Endothelial cell of umbilical vein (primary cell): Measurements from ENCODE around the gene MRPL34. TPM values are rescaled to one million over a fixed set of nuclear protein-coding genes. Genes with fewer than 3 reads are reported as not detected.

Source experiments
- BruUV-seq: library from RNA; stranded (reverse); fragments of 400-500 nt; replicated peaks from 2 replicates; lab custom pipeline; 2021; lab: Mats Ljungman, UMichigan
- CTCF ChIA-PET: fragments of 300-600, 350-600 bp; sonication (Branson Sonifier 250); formaldehyde crosslinking; loops from one replicate; lab custom pipeline; 2021; ENCODE audit warnings: antibody characterized with exemption, inconsistent platforms; lab: Charles Lee
- POLR2A ChIA-PET: fragments of 300-600, 350-600 bp; sonication (Branson Sonifier 250); formaldehyde crosslinking; loops from one replicate; lab custom pipeline; 2021; ENCODE audit warnings: antibody characterized with exemption, inconsistent platforms; lab: Charles Lee
- DNase-seq: peaks from one replicate; pipeline ENCODE4 v3.0.0-alpha.2; 2011; ENCODE audit warnings: low read depth, low spot score
- FAIRE-seq: peaks from 2 replicates; lab custom pipeline; 2011; peaks lifted over from hg19 to GRCh38; lab: Jason Lieb, UNC
- H2AFZ ChIP-seq: 2 replicates; pipeline ENCODE4 v1.6.0; 2012; ENCODE audit warnings: low read depth, low read length, control low read depth, inconsistent platforms
- H3K27ac ChIP-seq: 2 replicates; pipeline ENCODE4 v1.5.1; 2011; ENCODE audit warnings: low read depth, mild to moderate bottlenecking, control low read depth, low read length, moderate library complexity; ENCODE audit not compliant: insufficient read depth
- H3K27me3 ChIP-seq, 2 experiments: 2 replicates each; pipeline versions ENCODE4 v1.6.0 to v1.6.1; 2011; ENCODE audit warnings: low read length in 2 of 2, mixed read lengths in 1 of 2; ENCODE audit not compliant: control insufficient read depth in 2 of 2, insufficient read depth in 2 of 2
- H3K36me3 ChIP-seq, 2 experiments: 2 replicates in 1 of 2; 3 replicates in 1 of 2; pipeline ENCODE4 v1.5.1; 2011; ENCODE audit warnings: low read length in 2 of 2, mild to moderate bottlenecking in 1 of 2, moderate library complexity in 1 of 2; ENCODE audit not compliant: control insufficient read depth in 2 of 2, insufficient read depth in 2 of 2; ENCODE audit errors: extremely low read depth in 1 of 2
- H3K4me1 ChIP-seq: 3 replicates; pipeline ENCODE4 v1.5.1; 2011; ENCODE audit warnings: mild to moderate bottlenecking, low read length; ENCODE audit not compliant: control insufficient read depth, insufficient read depth; ENCODE audit errors: extremely low read depth
- H3K4me2 ChIP-seq: 2 replicates; pipeline ENCODE4 v1.6.1; 2011; ENCODE audit warnings: low read length, control low read depth, mixed read lengths; ENCODE audit not compliant: insufficient read depth
- H3K4me3 ChIP-seq, 3 experiments: fragments of 200-600 bp in 1 of 3; sonication (generic), shearing (Covaris generic) in 1 of 3; replicated peaks in 1 of 3; 2 replicates each; pipeline ENCODE4 v1.5.1; 2011 to 2016; ENCODE audit warnings: control low read depth in 3 of 3, low read length in 3 of 3, mild to moderate bottlenecking in 2 of 3, inconsistent platforms in 1 of 3, low read depth in 1 of 3, moderate library complexity in 1 of 3; ENCODE audit not compliant: insufficient read depth in 1 of 3
- H3K79me2 ChIP-seq: 2 replicates; pipeline ENCODE4 v1.6.0; 2012; ENCODE audit warnings: low read length, inconsistent platforms; ENCODE audit not compliant: control insufficient read depth, insufficient read depth
- H3K9ac ChIP-seq: replicated peaks from 2 replicates; pipeline ENCODE3; 2011; ENCODE audit warnings: low read length, control low read depth; ENCODE audit not compliant: insufficient read depth; ENCODE audit errors: extremely low read depth
- H3K9me1 ChIP-seq: replicated peaks from 3 replicates; pipeline ENCODE4 v1.6.0; 2011; ENCODE audit warnings: mild to moderate bottlenecking, low read length; ENCODE audit not compliant: control insufficient read depth, insufficient read depth; ENCODE audit errors: extremely low read depth
- H3K9me3 ChIP-seq: replicated peaks from 2 replicates; pipeline ENCODE4 v1.5.1; 2012; ENCODE audit warnings: low read length, inconsistent platforms; ENCODE audit not compliant: control insufficient read depth, insufficient read depth
- H4K20me1 ChIP-seq: replicated peaks from 2 replicates; pipeline ENCODE3; 2011; ENCODE audit warnings: mild to moderate bottlenecking, low read length; ENCODE audit not compliant: control insufficient read depth, insufficient read depth; ENCODE audit errors: extremely low read depth
- EZH2 ChIP-seq: IDR thresholded peaks from 2 replicates; pipeline ENCODE4 v1.6.1; 2012; ENCODE audit warnings: borderline replicate concordance, low read depth, mild to moderate bottlenecking, moderate library complexity, low read length, inconsistent platforms; ENCODE audit not compliant: severe bottlenecking
- FOS ChIP-seq: IDR thresholded peaks from 2 replicates; pipeline ENCODE4 v1.6.1; 2011; ENCODE audit warnings: mild to moderate bottlenecking, low read length, moderate library complexity, borderline replicate concordance; ENCODE audit not compliant: insufficient read depth
- GATA2 ChIP-seq: IDR thresholded peaks from 2 replicates; pipeline ENCODE4 v1.7.0; 2011; ENCODE audit warnings: low read depth, mild to moderate bottlenecking, moderate library complexity, mixed read lengths, low read length; ENCODE audit not compliant: insufficient read length, insufficient read depth
- JUN ChIP-seq: IDR thresholded peaks from 2 replicates; pipeline ENCODE4 v1.6.1; 2011; ENCODE audit warnings: borderline replicate concordance, low read depth; ENCODE audit not compliant: insufficient read length, insufficient read depth
- MYC ChIP-seq: IDR thresholded peaks from one replicate; pipeline ENCODE4 v1.6.1; 2011; ENCODE audit warnings: mild to moderate bottlenecking, low read depth, low read length
- POLR2A ChIP-seq: IDR thresholded peaks from 2 replicates; pipeline ENCODE4 v1.6.1; 2012; ENCODE audit warnings: low read depth, mild to moderate bottlenecking, control low read depth, low read length
- POLR2AphosphoS5 ChIP-seq: IDR thresholded peaks from 2 replicates; pipeline ENCODE4 v1.6.1; 2012; ENCODE audit warnings: low read depth, mild to moderate bottlenecking, control low read depth, low read length, moderate library complexity; ENCODE audit not compliant: insufficient read depth
- dilution Hi-C: fragments of 300-500 bp; cut with MboI; formaldehyde crosslinking; loops from one replicate; pipeline ENCODE4 v1.15.0; 2019; ENCODE audit warnings: low sequenced_read_pairs; ENCODE audit not compliant: extremely low pct_ligation_motif_present
- intact Hi-C: fragments of 100-400 bp; cut with micrococcal nuclease; formaldehyde crosslinking; loops from one replicate; pipeline ENCODE4 v1.10.0; 2022
- polyA plus RNA-seq, 4 experiments: library from polyadenylated mRNA; depleted of rRNA in 3 of 4; stranded (reverse) in 3 of 4; unstranded in 1 of 4; fragments of >200 nt; gene quantifications; 2 replicates each; pipeline versions ENCODE4 v1.2.1 to v1.2.3, GENCODE V29; 2011 to 2012; ENCODE audit warnings: missing spikeins in 1 of 4
- total RNA-seq: library from RNA; stranded (reverse); gene quantifications from 2 replicates; pipeline ENCODE4 v1.2.3, GENCODE V29; 2021
- TF ChIP-seq, protein P1 (sequence below): IDR thresholded peaks from 2 replicates; pipeline ENCODE4 v1.6.1; 2011; ENCODE audit not compliant: insufficient read depth, insufficient read length
- TF ChIP-seq, protein P2 (sequence below), 2 donors: IDR thresholded peaks; 1 replicate in 1 of 2; 2 replicates in 1 of 2; pipeline ENCODE4 v1.5.1; 2011; ENCODE audit warnings: low read length in 2 of 2, mild to moderate bottlenecking in 2 of 2, moderate library complexity in 2 of 2, control low read depth in 1 of 2, inconsistent platforms in 1 of 2, low read depth in 1 of 2; ENCODE audit not compliant: insufficient read depth in 1 of 2; ENCODE audit errors: extremely low read depth in 1 of 2

Gene MRPL34
- total and polyA plus RNA-seq, 2 donors (not counting 3 experiments of a cell fraction or from before 2014, with no cell fraction given), result 45.5 to 55.7 TPM

DNA sequence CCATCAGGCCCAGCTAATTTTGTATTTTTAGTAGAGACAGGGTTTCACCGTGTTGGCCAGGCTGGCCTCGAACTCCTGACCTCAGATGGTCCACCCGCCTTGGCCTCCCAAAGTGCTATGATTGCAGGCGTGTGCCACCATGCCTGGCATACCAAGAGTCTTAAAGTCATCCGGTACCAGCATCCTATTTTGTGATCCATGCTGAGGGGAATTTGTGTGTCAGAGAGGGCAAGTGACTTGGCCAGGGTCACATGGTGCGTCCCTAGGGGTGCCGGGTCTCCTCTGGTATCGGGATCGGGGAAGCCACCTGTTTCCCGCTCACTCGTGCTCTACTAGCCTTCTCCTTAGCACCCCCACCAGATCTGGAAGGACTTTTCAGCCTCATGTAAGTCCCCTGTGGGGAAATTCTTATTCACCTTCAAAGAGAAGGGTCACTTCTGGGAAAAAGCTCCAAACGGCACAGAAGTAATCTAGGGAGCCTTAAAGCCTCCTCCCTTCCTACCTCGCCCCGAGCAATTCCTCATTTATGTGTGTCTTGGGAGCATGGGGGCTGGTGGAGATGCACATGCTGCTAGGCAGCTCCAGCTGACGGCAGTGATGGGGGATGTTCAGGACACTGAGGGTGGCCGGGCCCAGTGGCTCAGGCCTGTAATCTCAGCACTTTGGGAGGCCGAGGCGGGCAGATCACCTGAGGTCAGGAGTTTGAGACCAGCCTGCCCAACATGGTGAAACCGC is 30.1 kb upstream of the MRPL34 start:
- POLR2A ChIA-PET, result no interaction called here
- CTCF ChIA-PET, result no interaction called here
- H3K79me2 ChIP-seq, result no peaks in the 10 kb centered on the region
- H3K9me1 ChIP-seq, result no peaks in the 10 kb centered on the region
- intact Hi-C loops (no loop called here), dilution Hi-C loops (no loop called here)
- peaks cover 10 to 33% of the 10 kb centered on the region in 2 experiments for H3K36me3 ChIP-seq
- H2AFZ ChIP-seq, result no peak overlapping the region
- FAIRE-seq (no peak), DNase-seq (no peak)
- BruUV-seq, result no TSS peak
- H3K4me2 ChIP-seq, result no peak overlapping the region
- no peak overlapping the region for H3K9ac ChIP-seq
- H4K20me1 ChIP-seq, result no peaks in the 10 kb centered on the region
- H3K9me3 ChIP-seq, result no peaks in the 10 kb centered on the region
- no peak overlapping the region for H3K4me3 ChIP-seq
- TF ChIP-seq POLR2AphosphoS5, result no peak
- TF ChIP-seq, protein P1, sequence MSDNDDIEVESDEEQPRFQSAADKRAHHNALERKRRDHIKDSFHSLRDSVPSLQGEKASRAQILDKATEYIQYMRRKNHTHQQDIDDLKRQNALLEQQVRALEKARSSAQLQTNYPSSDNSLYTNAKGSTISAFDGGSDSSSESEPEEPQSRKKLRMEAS, result no peak
- H3K4me1 ChIP-seq, result no peaks in the 10 kb centered on the region
- no peaks in the 10 kb centered on the region for H3K27me3 ChIP-seq
- H3K27ac ChIP-seq, result no peak overlapping the region

DNA sequence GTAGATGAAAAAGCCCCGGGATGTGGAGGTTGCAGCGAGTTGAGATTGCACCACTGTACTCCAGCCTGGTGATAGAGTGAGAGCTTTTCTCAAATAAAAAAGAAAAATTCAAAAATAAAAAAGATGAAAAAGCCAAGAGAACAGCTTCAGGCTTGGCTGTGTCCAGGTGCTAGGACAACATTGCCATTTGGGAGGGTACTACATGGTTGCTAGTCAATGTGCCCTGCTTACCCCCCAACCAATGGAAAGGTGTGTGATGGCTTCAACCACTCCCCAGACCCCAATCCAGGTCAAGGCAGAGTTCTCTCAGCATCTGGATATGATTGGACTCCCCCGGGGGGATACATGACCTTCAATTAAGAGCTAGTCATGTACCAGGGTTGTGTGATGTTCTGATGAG is 26.2 kb upstream of the MRPL34 start:
- Histone ChIP-seq H2AFZ (no peak overlapping the region), H3K27ac (no peak overlapping the region), H3K79me2 (no peaks in the 10 kb centered on the region), H4K20me1 (no peaks in the 10 kb centered on the region), H3K9ac (no peak overlapping the region), H3K27me3 (no peaks in the 10 kb centered on the region), H3K4me3 (no peak overlapping the region), H3K4me1 (peaks cover 10% of the 10 kb centered on the region), H3K9me1 (no peaks in the 10 kb centered on the region), H3K9me3 (no peaks in the 10 kb centered on the region), H3K36me3 (peaks cover 0 to 16% of the 10 kb centered on the region in 2 experiments), H3K4me2 (no peak overlapping the region)
- no peak for FAIRE-seq
- intact Hi-C loops (no loop called here), dilution Hi-C loops (no loop called here)
- no peak for DNase-seq
- CTCF ChIA-PET, result interaction anchor here (0.6 to 1.1 kb wide), 3 partner anchors 18 to 20 kb away, joined by 3 to 5 read pairs (median 3); no protein-coding TSS in a partner anchor
- POLR2A ChIA-PET, result no interaction called here
- TF ChIP-seq POLR2A, result no peak
- TF ChIP-seq EZH2, result no peak
- TF ChIP-seq POLR2AphosphoS5, result no peak
- TF ChIP-seq MYC, result no peak
- TF ChIP-seq GATA2, result no peak
- TF ChIP-seq, protein P2, sequence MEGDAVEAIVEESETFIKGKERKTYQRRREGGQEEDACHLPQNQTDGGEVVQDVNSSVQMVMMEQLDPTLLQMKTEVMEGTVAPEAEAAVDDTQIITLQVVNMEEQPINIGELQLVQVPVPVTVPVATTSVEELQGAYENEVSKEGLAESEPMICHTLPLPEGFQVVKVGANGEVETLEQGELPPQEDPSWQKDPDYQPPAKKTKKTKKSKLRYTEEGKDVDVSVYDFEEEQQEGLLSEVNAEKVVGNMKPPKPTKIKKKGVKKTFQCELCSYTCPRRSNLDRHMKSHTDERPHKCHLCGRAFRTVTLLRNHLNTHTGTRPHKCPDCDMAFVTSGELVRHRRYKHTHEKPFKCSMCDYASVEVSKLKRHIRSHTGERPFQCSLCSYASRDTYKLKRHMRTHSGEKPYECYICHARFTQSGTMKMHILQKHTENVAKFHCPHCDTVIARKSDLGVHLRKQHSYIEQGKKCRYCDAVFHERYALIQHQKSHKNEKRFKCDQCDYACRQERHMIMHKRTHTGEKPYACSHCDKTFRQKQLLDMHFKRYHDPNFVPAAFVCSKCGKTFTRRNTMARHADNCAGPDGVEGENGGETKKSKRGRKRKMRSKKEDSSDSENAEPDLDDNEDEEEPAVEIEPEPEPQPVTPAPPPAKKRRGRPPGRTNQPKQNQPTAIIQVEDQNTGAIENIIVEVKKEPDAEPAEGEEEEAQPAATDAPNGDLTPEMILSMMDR (IDR thresholded peaks at IDR 0.05; ENCODE audit: extremely low read depth in 1 of 2, insufficient read depth in 1 of 2, low read depth in 1 of 2, low read length in 2 of 2), result no peak
- no peak for TF ChIP-seq JUN
- TF ChIP-seq FOS, result no peak
- TF ChIP-seq, protein P1, result no peak
- no TSS peak for BruUV-seq
